Transverse colon (tissue), 4 donors: ENCODE measurements around the gene N4BP2L2. TPM values are rescaled to one million over a fixed set of nuclear protein-coding genes. Genes with fewer than 3 reads are reported as not detected.

Experiments
- DNase-seq: peaks from one replicate; pipeline ENCODE4 v3.0.0-alpha.2; 2019
- H3K27ac ChIP-seq, 4 donors: fragments of 200-600 bp; sonication (generic); 2 replicates each; pipeline ENCODE4 v1.5.1; 2016 to 2018; ENCODE audit warnings: inconsistent platforms in 4 of 4
- H3K27me3 ChIP-seq: fragments of 200-600 bp; sonication (generic); 2 replicates; pipeline ENCODE4 v1.5.1; 2017; ENCODE audit warnings: inconsistent platforms
- H3K36me3 ChIP-seq, 4 donors: fragments of 200-600 bp; sonication (generic); 2 replicates each; pipeline ENCODE4 v1.5.1; 2017 to 2019; ENCODE audit warnings: inconsistent platforms in 4 of 4
- H3K4me1 ChIP-seq, 4 donors: fragments of 200-600 bp; sonication (generic); 2 replicates each; pipeline ENCODE4 v1.5.1; 2017 to 2020; ENCODE audit warnings: inconsistent platforms in 4 of 4
- H3K4me3 ChIP-seq, 4 donors: fragments of 200-600 bp; sonication (generic); 1 replicate in 1 of 4; 2 replicates in 3 of 4; pipeline versions ENCODE4 v1.5.1 to v1.6.1; 2017 to 2019; ENCODE audit warnings: inconsistent platforms in 4 of 4
- H3K9me3 ChIP-seq, 2 donors: fragments of 200-600 bp; sonication (generic); 2 replicates each; pipeline ENCODE4 v1.5.1; 2017 to 2019; ENCODE audit warnings: inconsistent platforms in 2 of 2
- CTCF ChIP-seq, 5 experiments: fragments of 200-600 bp in 3 of 5; fragments of 450-650 bp in 2 of 5; sonication (generic) in 3 of 5; IDR thresholded peaks; 1 replicate in 2 of 5; 2 replicates in 3 of 5; pipeline ENCODE4 v1.5.1; 2016 to 2017; ENCODE audit warnings: antibody characterized with exemption in 5 of 5, inconsistent platforms in 3 of 5, mild to moderate bottlenecking in 2 of 5, moderate library complexity in 1 of 5
- EP300 ChIP-seq: sonication (generic); formaldehyde crosslinking; IDR thresholded peaks from one replicate; pipeline ENCODE4 v1.6.1; 2017; ENCODE audit warnings: antibody characterized with exemption, low read depth
- POLR2A ChIP-seq: fragments of 450-650 bp; IDR thresholded peaks from one replicate; pipeline ENCODE4 v1.6.1; 2016; ENCODE audit warnings: antibody characterized with exemption, mild to moderate bottlenecking, moderate library complexity
- POLR2AphosphoS5 ChIP-seq, 3 donors: sonication (generic); formaldehyde crosslinking; IDR thresholded peaks; one replicate each; pipeline ENCODE4 v1.6.1; 2016; ENCODE audit warnings: antibody characterized with exemption in 3 of 3
- WGBS, 2 donors: methylation state at CpG; one replicate each; pipeline ENCODE4 v1.1.5; 2018; ENCODE audit warnings: low coverage in 1 of 2; 5-methylcytosine and 5-hydroxymethylcytosine counted together
- in situ Hi-C, 4 donors: fragments of 200-750 bp; cut with MboI; loops; one replicate each; pipeline versions ENCODE4 v1.15.0 to v1.15.1; 2017; ENCODE audit warnings: low sequenced_read_pairs in 3 of 4, low pct_ligation_motif_present in 1 of 4, low pct_unique_long_range_greater_than_20kb in 1 of 4
- intact Hi-C: fragments of 100-400 bp; cut with DNase I; formaldehyde crosslinking; loops from one replicate; pipeline ENCODE4 v1.15.1; 2023; ENCODE audit warnings: low total_unique reads
- small RNA-seq, 4 donors: library from RNA; depleted of rRNA; stranded (forward); fragments of <200 nt; gene quantifications; one replicate each; pipeline ENCODE3, GENCODE V24; 2016
- total RNA-seq, 4 donors: library from RNA; depleted of rRNA; stranded (reverse); fragments of >200 nt; gene quantifications; one replicate each; pipeline ENCODE4 v1.1.0, GENCODE V29; 2016

Gene N4BP2L2
- total RNA-seq, 4 donors from 2014 or later = 64.0 to 231 (median 123) TPM

GRCh38 chr13:32383836-32384618 lies 154.6 kb downstream of the N4BP2L2 start:
- no peak for DNase-seq
- in situ Hi-C loops = loop anchor here in 1 of 4 donors (10.0 kb wide), 1 partner anchor 181 kb away; no protein-coding TSS in a partner anchor
- no peaks in the 10 kb centered on the region for H3K36me3 ChIP-seq
- intact Hi-C loops = no loop called here
- no peak for TF ChIP-seq POLR2A
- TF ChIP-seq POLR2AphosphoS5 (IDR thresholded peaks at IDR 0.05) = no peak
- no peak for TF ChIP-seq EP300
- no peak for TF ChIP-seq CTCF (IDR thresholded peaks at IDR 0.05)
- H3K27ac ChIP-seq = no peak overlapping the region
- no peak overlapping the region for H3K4me3 ChIP-seq
- no peaks in the 10 kb centered on the region for H3K4me1 ChIP-seq
- H3K9me3 ChIP-seq = no peaks in the 10 kb centered on the region
- WGBS, 2 donors = 76 to 86% methylated on average over 4 to 5 of the region's 5 CpGs
- H3K27me3 ChIP-seq = no peaks in the 10 kb centered on the region

Small RNAs within 50 kb of the gene (small RNA-seq; reads per million reads assigned to genes)
- gene RF00190 = 0 reads per million in 4 donors

Other genes with a start within 250 kb of the N4BP2L2 start
- gene ZAR1L, start 223.4 kb downstream of the N4BP2L2 start, total RNA-seq = not detected
- 1 to 10 TPM in 3 of 4 donors, not detected in 1; 1.6 to 4.8 (median 2.4) TPM for gene BRCA2, start 223.3 kb downstream of the N4BP2L2 start, total RNA-seq
- gene N4BP2L1, start 110.7 kb downstream of the N4BP2L2 start, total RNA-seq = 10 to 100 TPM in 2 of 4 donors, 1 to 10 TPM in 2; 1.5 to 25.1 (median 8.9) TPM
- 10 to 100 TPM in 3 of 4 donors, 1 to 10 TPM in 1; 10.0 to 91.3 (median 32.1) TPM for gene PDS5B, start 47.7 kb upstream of the N4BP2L2 start, total RNA-seq